HEK293T (cell line): ENCODE results near the gene CASZ1.

Experiments used
- CTCF ChIA-PET: fragments of 350-600 bp; formaldehyde crosslinking; extraction: SDS; loops from one replicate; lab custom pipeline; 2021; ENCODE audit warnings: antibody characterized with exemption, inconsistent platforms; lab: Yijun Ruan, JAX
- POLR2A ChIA-PET: fragments of 350-600 bp; formaldehyde crosslinking; extraction: SDS; loops from one replicate; lab custom pipeline; 2020; ENCODE audit warnings: antibody characterized with exemption, inconsistent platforms; lab: Yijun Ruan, JAX
- DNase-seq: peaks from one replicate; pipeline ENCODE4 v3.0.0; 2012; ENCODE audit warnings: mixed read lengths; ENCODE audit errors: extremely low spot score
- ARNT ChIP-seq: fragments of 450-650 bp; IDR thresholded peaks from 2 replicates; pipeline ENCODE4 v1.6.1; 2017; ENCODE audit warnings: mild to moderate bottlenecking
- BHLHE40 ChIP-seq: fragments of 450-650 bp; IDR thresholded peaks from 2 replicates; pipeline ENCODE4 v1.6.1; 2016; ENCODE audit warnings: mild to moderate bottlenecking, moderate library complexity, borderline replicate concordance
- CTBP1 ChIP-seq: fragments of 450-650 bp; IDR thresholded peaks from 2 replicates; pipeline ENCODE4 v1.6.1; 2016; ENCODE audit warnings: borderline replicate concordance
- ELF4 ChIP-seq: fragments of 450-650 bp; IDR thresholded peaks from 2 replicates; pipeline ENCODE4 v1.6.1; 2017; ENCODE audit warnings: antibody characterized with exemption
- FOXA1 ChIP-seq: fragments of 450-650 bp; IDR thresholded peaks from 2 replicates; pipeline ENCODE4 v1.6.1; 2016; ENCODE audit warnings: mild to moderate bottlenecking
- FOXK2 ChIP-seq: fragments of 450-650 bp; IDR thresholded peaks from 2 replicates; pipeline ENCODE4 v1.6.1; 2016; ENCODE audit warnings: mild to moderate bottlenecking
- FOXM1 ChIP-seq: fragments of 450-650 bp; IDR thresholded peaks from 2 replicates; pipeline ENCODE4 v1.6.1; 2017; ENCODE audit warnings: mild to moderate bottlenecking, borderline replicate concordance
- HDGF ChIP-seq: fragments of 450-650 bp; IDR thresholded peaks from 2 replicates; pipeline ENCODE4 v1.6.1; 2017; ENCODE audit warnings: antibody characterized with exemption, borderline replicate concordance
- L3MBTL2 ChIP-seq: fragments of 450-650 bp; conservative IDR thresholded peaks from 2 replicates; pipeline ENCODE4 v1.6.1; 2016; ENCODE audit warnings: mild to moderate bottlenecking
- LEF1 ChIP-seq: fragments of 450-650 bp; IDR thresholded peaks from 2 replicates; pipeline ENCODE4 v1.6.1; 2017; ENCODE audit warnings: mild to moderate bottlenecking, borderline replicate concordance
- NFRKB ChIP-seq: fragments of 450-650 bp; IDR thresholded peaks from 2 replicates; pipeline ENCODE4 v1.6.1; 2016; ENCODE audit warnings: mild to moderate bottlenecking, moderate library complexity
- SP1 ChIP-seq: fragments of 450-650 bp; IDR thresholded peaks from 2 replicates; pipeline ENCODE4 v1.6.1; 2017
- SUZ12 ChIP-seq: fragments of 450-650 bp; IDR thresholded peaks from 2 replicates; pipeline ENCODE4 v1.6.1; 2016; ENCODE audit warnings: mild to moderate bottlenecking
- TARDBP ChIP-seq: fragments of 450-650 bp; IDR thresholded peaks from 2 replicates; pipeline ENCODE4 v1.6.1; 2016
- ZNF384 ChIP-seq: fragments of 450-650 bp; IDR thresholded peaks from 2 replicates; pipeline ENCODE4 v1.6.1; 2016
- TF ChIP-seq, protein P1 (sequence below): fragments of 450-650 bp; IDR thresholded peaks from 2 replicates; pipeline ENCODE4 v1.6.1; 2016

The CASZ1 gene

DNA sequence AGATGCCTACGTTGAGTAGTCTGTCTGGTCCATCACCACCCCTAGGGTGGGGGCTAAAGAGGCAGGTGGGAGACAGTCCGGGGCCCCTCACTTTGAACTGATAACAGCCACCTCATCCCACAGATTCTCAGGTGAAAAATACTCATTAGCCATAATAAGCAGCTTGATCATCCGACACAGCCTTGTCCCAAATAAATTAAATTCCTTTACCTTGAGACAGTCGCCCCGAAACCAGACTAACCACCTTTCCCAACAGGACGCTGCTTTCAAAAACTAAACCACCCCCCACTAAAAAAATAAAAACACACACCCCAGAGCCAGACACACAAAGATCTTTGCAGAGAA lies 103.3 kb downstream of the CASZ1 start:
- ChIA-PET CTCF (interaction anchor here (0.6 to 1.1 kb wide), 3 partner anchors 11 to 140 kb away, joined by 3 to 4 read pairs (median 3); no protein-coding TSS in a partner anchor), POLR2A (no interaction called here)
- no peak for DNase-seq
- no peak for TF ChIP-seq SP1
- TF ChIP-seq TARDBP, result no peak
- TF ChIP-seq FOXA1, result no peak
- no peak for TF ChIP-seq FOXM1
- no peak for TF ChIP-seq HDGF
- TF ChIP-seq BHLHE40, result no peak
- TF ChIP-seq CTBP1, result no peak
- no peak for TF ChIP-seq SUZ12
- no peak for TF ChIP-seq NFRKB
- no peak for TF ChIP-seq L3MBTL2
- no peak for TF ChIP-seq ZNF384
- TF ChIP-seq, protein P1, sequence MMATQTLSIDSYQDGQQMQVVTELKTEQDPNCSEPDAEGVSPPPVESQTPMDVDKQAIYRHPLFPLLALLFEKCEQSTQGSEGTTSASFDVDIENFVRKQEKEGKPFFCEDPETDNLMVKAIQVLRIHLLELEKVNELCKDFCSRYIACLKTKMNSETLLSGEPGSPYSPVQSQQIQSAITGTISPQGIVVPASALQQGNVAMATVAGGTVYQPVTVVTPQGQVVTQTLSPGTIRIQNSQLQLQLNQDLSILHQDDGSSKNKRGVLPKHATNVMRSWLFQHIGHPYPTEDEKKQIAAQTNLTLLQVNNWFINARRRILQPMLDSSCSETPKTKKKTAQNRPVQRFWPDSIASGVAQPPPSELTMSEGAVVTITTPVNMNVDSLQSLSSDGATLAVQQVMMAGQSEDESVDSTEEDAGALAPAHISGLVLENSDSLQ, result no peak
- no peak for TF ChIP-seq FOXK2
- TF ChIP-seq LEF1, result no peak
- TF ChIP-seq ELF4, result no peak
- no peak for TF ChIP-seq ARNT

- ChIA-PET POLR2A (no interaction called here), CTCF (interaction anchor here (0.6 to 1.2 kb wide), 4 partner anchors 10 to 172 kb away, joined by 3 to 4 read pairs (median 3); no protein-coding TSS in a partner anchor)
- TF ChIP-seq BHLHE40 (no peak), ELF4 (no peak), CTBP1 (no peak), NFRKB (no peak), SUZ12 (no peak), LEF1 (no peak), HDGF (no peak), ZNF384 (no peak), FOXM1 (no peak), ARNT (no peak), SP1 (no peak), TARDBP (no peak), FOXA1 (no peak), FOXK2 (no peak), L3MBTL2 (no peak)
- TF ChIP-seq, protein P1, result no peak
- DNase-seq, result peak; percentile 27
Observed at GRCh38 chr1:10692401-10693021, 103.9 kb downstream of the CASZ1 start.

- TF ChIP-seq FOXA1, result no peak
- no peak for TF ChIP-seq LEF1
- TF ChIP-seq L3MBTL2, result no peak
- POLR2A ChIA-PET, result no interaction called here
- CTCF ChIA-PET, result interaction anchor here (1.2 kb wide), 1 partner anchor 173 kb away, joined by 3 read pairs; no protein-coding TSS in a partner anchor
- DNase-seq, result no peak
Observed at GRCh38 chr1:10691740-10692125, 104.7 kb downstream of the CASZ1 start.

GRCh38 chr1:10691075-10691739 lies 105.2 kb downstream of the CASZ1 start:
- ChIA-PET POLR2A (no interaction called here), CTCF (no interaction called here)
- DNase-seq, result no peak
- TF ChIP-seq ARNT, result no peak

DNA sequence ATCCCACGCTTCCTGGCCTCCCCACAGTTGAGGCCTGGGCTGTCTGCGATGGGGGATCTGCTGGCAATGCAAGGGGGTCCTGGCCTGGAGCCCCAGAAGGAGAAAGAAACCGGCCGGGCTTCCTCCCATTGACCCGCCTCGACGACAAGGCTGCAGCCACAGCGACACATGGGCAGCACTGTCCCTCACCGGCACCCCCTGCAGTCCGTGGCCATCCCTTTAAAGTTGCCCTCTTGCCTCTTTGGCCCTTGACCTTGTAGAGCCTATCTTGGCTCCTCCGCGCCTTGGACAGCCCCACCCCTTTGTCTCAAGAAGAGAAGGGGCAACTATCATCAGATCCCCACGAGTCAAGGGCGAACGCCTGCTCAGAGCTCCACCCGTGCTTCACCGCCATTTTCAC lies 106.0 kb downstream of the CASZ1 start:
- CTCF ChIA-PET, result interaction anchor here (1.0 kb wide), 1 partner anchor 103 kb away, joined by 3 read pairs; no protein-coding TSS in a partner anchor
- TF ChIP-seq, protein P1, result no peak
- TF ChIP-seq BHLHE40 (no peak), FOXK2 (no peak), FOXA1 (no peak), L3MBTL2 (no peak), ZNF384 (no peak), HDGF (no peak)
- POLR2A ChIA-PET, result no interaction called here
- no peak for DNase-seq

DNA sequence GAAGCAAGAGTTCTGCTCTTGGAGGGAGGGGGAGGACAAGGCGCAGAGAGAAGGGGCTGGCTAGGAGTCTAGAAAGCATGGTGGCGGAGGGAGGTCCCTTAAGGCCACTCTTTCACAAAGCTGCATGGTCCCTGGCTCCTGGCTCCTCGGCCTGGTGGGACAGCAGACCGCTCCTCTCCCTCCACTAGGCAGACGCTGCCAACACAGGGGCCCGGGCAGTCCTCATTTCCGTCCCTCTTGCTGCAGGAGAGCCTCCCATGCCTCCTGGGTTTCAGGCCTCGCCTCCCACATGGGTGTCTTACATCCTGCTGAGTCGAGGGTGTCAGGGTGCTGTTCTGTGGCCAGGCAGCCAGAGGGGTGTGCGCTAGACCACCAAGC lies 108.0 kb downstream of the CASZ1 start:
- CTCF ChIA-PET, result no interaction called here
- DNase-seq, result no peak
- TF ChIP-seq LEF1, result no peak
- TF ChIP-seq HDGF, result no peak
- TF ChIP-seq FOXK2, result no peak
- TF ChIP-seq FOXA1, result no peak
- no peak for TF ChIP-seq TARDBP
- no peak for TF ChIP-seq CTBP1
- no peak for TF ChIP-seq FOXM1
- no peak for TF ChIP-seq ARNT
- TF ChIP-seq BHLHE40, result no peak
- TF ChIP-seq ELF4, result no peak
- POLR2A ChIA-PET, result no interaction called here
